Measurements from ENCODE around the gene IRF8. TPM values are rescaled to one million over a fixed set of nuclear protein-coding genes. Genes with fewer than 3 reads are reported as not detected.
"Not testable (repeated sequence)": the region's sequence is repeated elsewhere in the genome, so short reads cannot be mapped to it uniquely, and the experiment has no call there.

IRF8 gene
- total RNA-seq, 2 donors from 2014 or later = 41.9 to 48.7 TPM

GRCh38 chr16:85863384-85863774 is 35.6 kb upstream of the IRF8 start:
- intact Hi-C loops (cut with DNase I, micrococcal nuclease) = no loop called here
- DNase-seq (no peak), ATAC-seq (no peak)

GRCh38 chr16:85864965-85865364 is 34.0 kb upstream of the IRF8 start:
- DNase-seq = no peak
- ATAC-seq = no peak
- intact Hi-C loops (cut with DNase I, micrococcal nuclease) = no loop called here

- DNase-seq = no peak
- no peak for ATAC-seq
- intact Hi-C loops (cut with DNase I, micrococcal nuclease) = no loop called here
Observed at GRCh38 chr16:85867189-85867588, 31.8 kb upstream of the IRF8 start.

- ATAC-seq (no peak), DNase-seq (no peak)
- intact Hi-C loops (cut with DNase I, micrococcal nuclease) = no loop called here
Observed at GRCh38 chr16:85868495-85868894, 30.5 kb upstream of the IRF8 start.

- no peak for ATAC-seq
- intact Hi-C loops (cut with DNase I, micrococcal nuclease) = no loop called here
- no peak for DNase-seq
Observed at GRCh38 chr16:85869206-85869605, 29.8 kb upstream of the IRF8 start.

- intact Hi-C loops (cut with DNase I, micrococcal nuclease) = no loop called here
- ATAC-seq (peak; percentile 52), DNase-seq (no peak)
Observed at GRCh38 chr16:85869785-85870558, 29.0 kb upstream of the IRF8 start.

GRCh38 chr16:85871756-85872155 is 27.2 kb upstream of the IRF8 start:
- no peak for DNase-seq
- ATAC-seq = no peak
- intact Hi-C loops (cut with DNase I, micrococcal nuclease) = no loop called here

- intact Hi-C loops (cut with DNase I, micrococcal nuclease) = no loop called here
- DNase-seq (peak in 1 of 2 donors; percentile 53), ATAC-seq (no peak)
Observed at GRCh38 chr16:85872734-85873133, 26.2 kb upstream of the IRF8 start.

- intact Hi-C loops (cut with DNase I, micrococcal nuclease) = no loop called here
- ATAC-seq (peak; percentile 94), DNase-seq (no peak)
Observed at GRCh38 chr16:85873153-85873552, 25.8 kb upstream of the IRF8 start.

- DNase-seq; ATAC-seq; intact Hi-C loops (cut with DNase I, micrococcal nuclease): not testable (repeated sequence)
Observed at GRCh38 chr16:85874031-85874430, 24.9 kb upstream of the IRF8 start.

GRCh38 chr16:85878407-85878806 is 20.6 kb upstream of the IRF8 start:
- ATAC-seq (no peak), DNase-seq (no peak)
- intact Hi-C loops (cut with DNase I, micrococcal nuclease) = no loop called here

GRCh38 chr16:85878875-85879274 is 20.1 kb upstream of the IRF8 start:
- no peak for DNase-seq
- no peak for ATAC-seq

GRCh38 chr16:85879549-85879948 is 19.4 kb upstream of the IRF8 start:
- intact Hi-C loops (cut with DNase I, micrococcal nuclease) = no loop called here
- DNase-seq (no peak), ATAC-seq (no peak)

More at GRCh38 chr16:85878875-85879274, 20.1 kb upstream of the IRF8 start:
- intact Hi-C loops (cut with DNase I, micrococcal nuclease) = no loop called here

- intact Hi-C loops (cut with DNase I, micrococcal nuclease) = no loop called here
- DNase-seq = no peak
- ATAC-seq = no peak
Observed at GRCh38 chr16:85879975-85880831, 18.8 kb upstream of the IRF8 start.

- intact Hi-C loops (cut with DNase I, micrococcal nuclease) = no loop called here
- no peak for DNase-seq
- ATAC-seq = no peak
Observed at GRCh38 chr16:85880861-85881260, 18.1 kb upstream of the IRF8 start.

- ATAC-seq = no peak
- DNase-seq = no peak
- intact Hi-C loops (cut with DNase I, micrococcal nuclease) = no loop called here
Observed at GRCh38 chr16:85881436-85881835, 17.5 kb upstream of the IRF8 start.

- DNase-seq (no peak), ATAC-seq (no peak)
- intact Hi-C loops (cut with DNase I, micrococcal nuclease) = no loop called here
Observed at GRCh38 chr16:85882181-85882810, 16.7 kb upstream of the IRF8 start.

GRCh38 chr16:85883813-85884212 is 15.1 kb upstream of the IRF8 start:
- intact Hi-C loops (cut with DNase I, micrococcal nuclease) = no loop called here
- ATAC-seq (no peak), DNase-seq (no peak)

GRCh38 chr16:85884808-85885463 is 14.0 kb upstream of the IRF8 start:
- no peak for ATAC-seq
- intact Hi-C loops (cut with DNase I, micrococcal nuclease) = no loop called here
- DNase-seq = no peak

Data from left colon (tissue), 2 donors.